Measurements from ENCODE around the gene TRPV6. TPM values are rescaled to one million over a fixed set of nuclear protein-coding genes. Genes with fewer than 3 reads are reported as not detected.

Gene TRPV6
- polyA plus RNA-seq, 1 donor from 2014 or later, result 0.30 TPM

DNA sequence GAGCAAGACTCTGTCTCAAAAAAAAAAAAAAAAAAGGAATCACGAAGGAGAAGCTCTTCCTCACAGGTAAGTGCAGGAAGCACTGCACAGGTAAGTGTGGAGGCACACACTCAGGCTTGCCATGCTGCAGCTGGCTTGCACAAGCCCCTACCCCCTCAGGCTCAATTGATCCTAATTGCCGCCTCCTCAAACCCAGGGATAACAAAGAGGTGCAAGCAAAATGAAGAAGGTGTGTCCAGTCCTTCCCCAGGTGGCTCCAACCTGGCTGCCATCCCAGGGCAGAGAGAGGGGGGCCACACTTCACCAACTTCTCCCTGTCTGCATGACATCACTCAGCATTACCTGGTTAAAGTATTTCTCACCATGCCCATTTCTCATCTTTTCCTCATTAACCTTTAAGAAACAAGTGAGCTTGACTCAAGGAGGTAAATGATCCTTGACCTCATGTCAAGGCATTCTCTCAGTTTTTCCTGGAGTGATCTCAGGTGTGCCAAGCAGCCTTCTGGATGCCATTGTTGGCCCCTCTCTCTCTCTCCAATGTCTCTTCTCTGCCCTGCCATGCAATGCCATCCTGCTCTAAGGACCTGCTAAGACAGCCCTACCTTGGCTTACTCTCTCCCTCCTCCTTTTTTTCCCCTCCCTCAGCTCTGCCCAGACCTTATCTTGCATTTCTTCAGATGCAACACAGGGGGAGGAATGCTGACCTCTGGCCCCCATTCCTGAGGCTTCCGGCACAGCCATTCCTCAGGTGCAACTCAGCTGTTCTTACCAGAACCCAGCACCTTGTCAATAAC, 13.0 kb upstream of the TRPV6 start:
- no peak overlapping the region for H3K27ac ChIP-seq (ENCODE audit: low read length)
- H3K4me3 ChIP-seq (ENCODE audit: low read length), result no peak overlapping the region
- no peak overlapping the region for H2AFZ ChIP-seq (ENCODE audit: low read depth, low read length)
- H3K27me3 ChIP-seq (ENCODE audit: insufficient read depth, low read depth, low read length), result no peaks in the 10 kb centered on the region
- no peaks in the 10 kb centered on the region for H3K9me2 ChIP-seq (ENCODE audit: insufficient read depth, low read length)
- no peaks in the 10 kb centered on the region for H4K20me1 ChIP-seq (ENCODE audit: insufficient read depth)
- H3K4me2 ChIP-seq (ENCODE audit: low read length), result no peak overlapping the region
- H3K36me3 ChIP-seq (ENCODE audit: insufficient read depth, low read length), result no peaks in the 10 kb centered on the region
- H3K79me2 ChIP-seq (replicated peaks; ENCODE audit: insufficient read depth, low read length), result no peaks in the 10 kb centered on the region
- TF ChIP-seq, protein P1, sequence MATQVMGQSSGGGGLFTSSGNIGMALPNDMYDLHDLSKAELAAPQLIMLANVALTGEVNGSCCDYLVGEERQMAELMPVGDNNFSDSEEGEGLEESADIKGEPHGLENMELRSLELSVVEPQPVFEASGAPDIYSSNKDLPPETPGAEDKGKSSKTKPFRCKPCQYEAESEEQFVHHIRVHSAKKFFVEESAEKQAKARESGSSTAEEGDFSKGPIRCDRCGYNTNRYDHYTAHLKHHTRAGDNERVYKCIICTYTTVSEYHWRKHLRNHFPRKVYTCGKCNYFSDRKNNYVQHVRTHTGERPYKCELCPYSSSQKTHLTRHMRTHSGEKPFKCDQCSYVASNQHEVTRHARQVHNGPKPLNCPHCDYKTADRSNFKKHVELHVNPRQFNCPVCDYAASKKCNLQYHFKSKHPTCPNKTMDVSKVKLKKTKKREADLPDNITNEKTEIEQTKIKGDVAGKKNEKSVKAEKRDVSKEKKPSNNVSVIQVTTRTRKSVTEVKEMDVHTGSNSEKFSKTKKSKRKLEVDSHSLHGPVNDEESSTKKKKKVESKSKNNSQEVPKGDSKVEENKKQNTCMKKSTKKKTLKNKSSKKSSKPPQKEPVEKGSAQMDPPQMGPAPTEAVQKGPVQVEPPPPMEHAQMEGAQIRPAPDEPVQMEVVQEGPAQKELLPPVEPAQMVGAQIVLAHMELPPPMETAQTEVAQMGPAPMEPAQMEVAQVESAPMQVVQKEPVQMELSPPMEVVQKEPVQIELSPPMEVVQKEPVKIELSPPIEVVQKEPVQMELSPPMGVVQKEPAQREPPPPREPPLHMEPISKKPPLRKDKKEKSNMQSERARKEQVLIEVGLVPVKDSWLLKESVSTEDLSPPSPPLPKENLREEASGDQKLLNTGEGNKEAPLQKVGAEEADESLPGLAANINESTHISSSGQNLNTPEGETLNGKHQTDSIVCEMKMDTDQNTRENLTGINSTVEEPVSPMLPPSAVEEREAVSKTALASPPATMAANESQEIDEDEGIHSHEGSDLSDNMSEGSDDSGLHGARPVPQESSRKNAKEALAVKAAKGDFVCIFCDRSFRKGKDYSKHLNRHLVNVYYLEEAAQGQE (IDR thresholded peaks at IDR 0.05; ENCODE audit: borderline replicate concordance), result no peak
- TF ChIP-seq, protein P2, sequence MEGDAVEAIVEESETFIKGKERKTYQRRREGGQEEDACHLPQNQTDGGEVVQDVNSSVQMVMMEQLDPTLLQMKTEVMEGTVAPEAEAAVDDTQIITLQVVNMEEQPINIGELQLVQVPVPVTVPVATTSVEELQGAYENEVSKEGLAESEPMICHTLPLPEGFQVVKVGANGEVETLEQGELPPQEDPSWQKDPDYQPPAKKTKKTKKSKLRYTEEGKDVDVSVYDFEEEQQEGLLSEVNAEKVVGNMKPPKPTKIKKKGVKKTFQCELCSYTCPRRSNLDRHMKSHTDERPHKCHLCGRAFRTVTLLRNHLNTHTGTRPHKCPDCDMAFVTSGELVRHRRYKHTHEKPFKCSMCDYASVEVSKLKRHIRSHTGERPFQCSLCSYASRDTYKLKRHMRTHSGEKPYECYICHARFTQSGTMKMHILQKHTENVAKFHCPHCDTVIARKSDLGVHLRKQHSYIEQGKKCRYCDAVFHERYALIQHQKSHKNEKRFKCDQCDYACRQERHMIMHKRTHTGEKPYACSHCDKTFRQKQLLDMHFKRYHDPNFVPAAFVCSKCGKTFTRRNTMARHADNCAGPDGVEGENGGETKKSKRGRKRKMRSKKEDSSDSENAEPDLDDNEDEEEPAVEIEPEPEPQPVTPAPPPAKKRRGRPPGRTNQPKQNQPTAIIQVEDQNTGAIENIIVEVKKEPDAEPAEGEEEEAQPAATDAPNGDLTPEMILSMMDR (IDR thresholded peaks at IDR 0.05; ENCODE audit: poor library complexity, severe bottlenecking), result no peak
- TF ChIP-seq EZH2 (IDR thresholded peaks at IDR 0.05; ENCODE audit: borderline replicate concordance, insufficient read depth, low read length, poor library complexity, severe bottlenecking) (no peak), POLR2AphosphoS5 (IDR thresholded peaks at IDR 0.05) (no peak), SMC3 (conservative IDR thresholded peaks at IDR 0.05; ENCODE audit: poor library complexity) (no peak), TAF1 (IDR thresholded peaks at IDR 0.05; ENCODE audit: low read depth) (no peak), MXI1 (conservative IDR thresholded peaks at IDR 0.05; ENCODE audit: poor library complexity, severe bottlenecking) (no peak), RAD21 (conservative IDR thresholded peaks at IDR 0.05) (no peak), EP300 (conservative IDR thresholded peaks at IDR 0.05; ENCODE audit: poor library complexity, severe bottlenecking) (no peak)
- no peak overlapping the region for H3K9ac ChIP-seq (ENCODE audit: low read length)
- H3F3A ChIP-seq (ENCODE audit: insufficient read depth, low read length, poor library complexity, severe bottlenecking), result no peaks in the 10 kb centered on the region
- H3K9me3 ChIP-seq (ENCODE audit: low read length), result no peaks in the 10 kb centered on the region

DNA sequence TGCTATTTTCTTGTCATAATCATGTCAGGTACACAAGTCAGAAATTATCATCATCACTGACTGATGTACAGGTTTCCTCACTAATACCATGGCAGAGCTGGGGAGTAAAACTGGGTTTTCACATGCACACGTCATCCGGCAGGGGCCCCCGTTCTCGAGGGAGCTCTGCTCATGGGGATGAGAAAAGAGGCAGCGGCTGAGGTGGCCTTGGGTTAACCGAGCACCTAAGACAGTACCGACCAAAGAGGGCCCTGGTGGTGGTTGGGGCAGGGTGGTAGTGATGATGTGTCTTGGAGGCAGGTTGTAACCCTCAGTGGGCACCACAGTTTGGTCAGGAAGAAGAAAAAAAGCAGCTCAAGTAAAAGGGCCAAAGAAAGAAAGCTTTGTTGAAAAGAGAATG, 12.1 kb upstream of the TRPV6 start:
- H3F3A ChIP-seq (ENCODE audit: insufficient read depth, low read length, poor library complexity, severe bottlenecking), result no peaks in the 10 kb centered on the region
- no peaks in the 10 kb centered on the region for H3K9me3 ChIP-seq (ENCODE audit: low read length)
- no peaks in the 10 kb centered on the region for H4K20me1 ChIP-seq (ENCODE audit: insufficient read depth)
- no peak overlapping the region for H3K4me2 ChIP-seq (ENCODE audit: low read length)
- H3K79me2 ChIP-seq (replicated peaks; ENCODE audit: insufficient read depth, low read length), result no peaks in the 10 kb centered on the region
- TF ChIP-seq TAF1 (IDR thresholded peaks at IDR 0.05; ENCODE audit: low read depth) (no peak), EZH2 (IDR thresholded peaks at IDR 0.05; ENCODE audit: borderline replicate concordance, insufficient read depth, low read length, poor library complexity, severe bottlenecking) (no peak), POLR2AphosphoS5 (IDR thresholded peaks at IDR 0.05) (peak; percentile 36), SMC3 (conservative IDR thresholded peaks at IDR 0.05; ENCODE audit: poor library complexity) (no peak), MXI1 (conservative IDR thresholded peaks at IDR 0.05; ENCODE audit: poor library complexity, severe bottlenecking) (no peak), EP300 (conservative IDR thresholded peaks at IDR 0.05; ENCODE audit: poor library complexity, severe bottlenecking) (peak; percentile 43), RAD21 (conservative IDR thresholded peaks at IDR 0.05) (no peak)
- TF ChIP-seq, protein P2 (IDR thresholded peaks at IDR 0.05; ENCODE audit: poor library complexity, severe bottlenecking), result no peak
- TF ChIP-seq, protein P1 (IDR thresholded peaks at IDR 0.05; ENCODE audit: borderline replicate concordance), result no peak
- H3K27ac ChIP-seq (ENCODE audit: low read length), result no peak overlapping the region
- no peaks in the 10 kb centered on the region for H3K9me2 ChIP-seq (ENCODE audit: insufficient read depth, low read length)
- H3K36me3 ChIP-seq (ENCODE audit: insufficient read depth, low read length), result no peaks in the 10 kb centered on the region
- no peaks in the 10 kb centered on the region for H3K27me3 ChIP-seq (ENCODE audit: insufficient read depth, low read depth, low read length)
- no peak overlapping the region for H3K9ac ChIP-seq (ENCODE audit: low read length)
- H3K4me3 ChIP-seq (ENCODE audit: low read length), result no peak overlapping the region
- H2AFZ ChIP-seq (ENCODE audit: low read depth, low read length), result no peak overlapping the region
